HG03571 (cell line): ENCODE results near the gene GABRD.

Experiments
- ATAC-seq: cut with Tn5 transposase; IDR thresholded peaks from one replicate; pipeline ENCODE4 v1.9.1; 2021; ENCODE audit not compliant: unreplicated experiment

The GABRD gene

GRCh38 chr1:2072891-2073290 is 53.7 kb downstream of the GABRD start:
- no peak for ATAC-seq

GRCh38 chr1:2073382-2074230 is 54.5 kb downstream of the GABRD start:
- no peak for ATAC-seq

GRCh38 chr1:2074396-2074795 is 55.3 kb downstream of the GABRD start:
- no peak for ATAC-seq

- ATAC-seq = no peak
Measured at GRCh38 chr1:2074944-2075740, 56.0 kb downstream of the GABRD start.

- ATAC-seq = no peak
Measured at GRCh38 chr1:2076826-2077225, 57.7 kb downstream of the GABRD start.

GRCh38 chr1:2078170-2078569 is 59.0 kb downstream of the GABRD start:
- no peak for ATAC-seq

GRCh38 chr1:2079396-2080085 is 60.4 kb downstream of the GABRD start:
- no peak for ATAC-seq

- no peak for ATAC-seq
Measured at GRCh38 chr1:2080140-2080539, 61.0 kb downstream of the GABRD start.
